ENCODE results near the gene RIC1. TPM values are rescaled to one million over a fixed set of nuclear protein-coding genes. Genes with fewer than 3 reads are reported as not detected.
"Not testable (repeated sequence)": the region's sequence is repeated elsewhere in the genome, so short reads cannot be mapped to it uniquely, and the experiment has no call there.

The RIC1 gene
- total RNA-seq, 1 experiment from 2014 or later, result 11.4 TPM

DNA sequence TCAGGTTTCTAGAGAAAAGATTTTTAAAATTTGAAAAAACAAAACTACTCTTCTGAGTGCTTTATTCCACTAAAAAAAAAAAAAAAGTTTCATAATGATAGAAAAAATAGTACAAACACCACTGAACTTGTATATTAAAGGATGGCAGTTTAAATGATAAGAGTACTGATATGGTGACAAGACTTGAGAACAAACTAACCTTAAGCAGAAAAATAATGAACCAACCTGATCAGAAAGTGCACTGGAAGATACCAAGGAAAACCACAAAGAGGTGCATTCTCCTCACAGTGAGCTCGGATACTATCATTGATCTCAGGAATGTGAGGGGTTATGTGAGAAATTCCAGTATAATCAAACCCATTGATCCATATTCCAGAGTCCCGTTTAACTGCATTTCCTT, 169.7 kb downstream of the RIC1 start:
- Mint-ChIP-seq H3K27ac (ENCODE audit: unreplicated experiment) (no peak overlapping the region), H3K27me3 (ENCODE audit: unreplicated experiment) (no peaks in the 10 kb centered on the region), H3K4me1 (ENCODE audit: low read depth, unreplicated experiment) (no peaks in the 10 kb centered on the region), H3K36me3 (ENCODE audit: insufficient read depth, unreplicated experiment) (no peaks in the 10 kb centered on the region), H3K9me3 (ENCODE audit: low read depth, unreplicated experiment) (no peaks in the 10 kb centered on the region), H3K4me3 (ENCODE audit: low read depth, unreplicated experiment) (no peak overlapping the region)
- intact Hi-C loops (cut with micrococcal nuclease; ENCODE audit: unreplicated experiment), result loop anchor here (5.0 kb wide), 1 partner anchor 99 kb away; no protein-coding TSS in a partner anchor
- DNase-seq, result no peak
- BruUV-seq (replicated peaks), result no TSS peak
- TF ChIP-seq, protein P1, sequence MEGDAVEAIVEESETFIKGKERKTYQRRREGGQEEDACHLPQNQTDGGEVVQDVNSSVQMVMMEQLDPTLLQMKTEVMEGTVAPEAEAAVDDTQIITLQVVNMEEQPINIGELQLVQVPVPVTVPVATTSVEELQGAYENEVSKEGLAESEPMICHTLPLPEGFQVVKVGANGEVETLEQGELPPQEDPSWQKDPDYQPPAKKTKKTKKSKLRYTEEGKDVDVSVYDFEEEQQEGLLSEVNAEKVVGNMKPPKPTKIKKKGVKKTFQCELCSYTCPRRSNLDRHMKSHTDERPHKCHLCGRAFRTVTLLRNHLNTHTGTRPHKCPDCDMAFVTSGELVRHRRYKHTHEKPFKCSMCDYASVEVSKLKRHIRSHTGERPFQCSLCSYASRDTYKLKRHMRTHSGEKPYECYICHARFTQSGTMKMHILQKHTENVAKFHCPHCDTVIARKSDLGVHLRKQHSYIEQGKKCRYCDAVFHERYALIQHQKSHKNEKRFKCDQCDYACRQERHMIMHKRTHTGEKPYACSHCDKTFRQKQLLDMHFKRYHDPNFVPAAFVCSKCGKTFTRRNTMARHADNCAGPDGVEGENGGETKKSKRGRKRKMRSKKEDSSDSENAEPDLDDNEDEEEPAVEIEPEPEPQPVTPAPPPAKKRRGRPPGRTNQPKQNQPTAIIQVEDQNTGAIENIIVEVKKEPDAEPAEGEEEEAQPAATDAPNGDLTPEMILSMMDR (IDR thresholded peaks at IDR 0.05; ENCODE audit: unreplicated experiment), result no peak
- CTCF ChIA-PET, result interaction anchor here (0.7 to 2.2 kb wide), 9 partner anchors 18 to 256 kb away, joined by 3 to 20 read pairs (median 3); partner anchors contain the start of genes ERMP1 and RANBP6

DNA sequence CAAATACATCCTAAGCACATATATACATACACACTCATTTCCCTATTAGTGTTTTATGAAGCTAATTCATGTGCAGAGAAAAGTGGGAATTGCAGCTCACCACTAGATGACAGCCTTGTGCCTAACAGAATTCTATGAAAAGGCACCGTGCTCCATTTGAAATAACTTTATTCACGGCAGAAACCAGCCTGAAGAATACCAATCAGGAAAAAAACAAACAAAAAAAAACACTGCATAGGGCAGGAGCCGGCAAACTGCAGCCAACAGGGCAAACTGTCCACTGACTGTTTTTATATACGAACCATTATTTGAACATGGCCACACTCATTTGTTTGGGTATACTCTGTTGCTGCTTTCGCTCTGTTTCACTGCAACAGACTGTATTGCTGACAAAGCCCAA, 170.4 kb downstream of the RIC1 start:
- TF ChIP-seq, protein P1 (IDR thresholded peaks at IDR 0.05; ENCODE audit: unreplicated experiment), result peak; percentile 39
- H3K9me3 Mint-ChIP-seq (ENCODE audit: low read depth, unreplicated experiment), result no peaks in the 10 kb centered on the region
- peak; percentile 12 for DNase-seq
- no TSS peak for BruUV-seq (replicated peaks)
- no peak overlapping the region for H3K4me3 Mint-ChIP-seq (ENCODE audit: low read depth, unreplicated experiment)
- H3K27me3 Mint-ChIP-seq (ENCODE audit: unreplicated experiment), result no peaks in the 10 kb centered on the region
- no peaks in the 10 kb centered on the region for H3K4me1 Mint-ChIP-seq (ENCODE audit: low read depth, unreplicated experiment)
- intact Hi-C loops (cut with micrococcal nuclease; ENCODE audit: unreplicated experiment), result loop anchor here (5.0 kb wide), 1 partner anchor 98 kb away; no protein-coding TSS in a partner anchor
- no peak overlapping the region for H3K27ac Mint-ChIP-seq (ENCODE audit: unreplicated experiment)
- CTCF ChIA-PET, result interaction anchor here (0.7 to 2.2 kb wide), 9 partner anchors 19 to 255 kb away, joined by 3 to 20 read pairs (median 3); partner anchors contain the start of genes ERMP1 and RANBP6
- no peaks in the 10 kb centered on the region for H3K36me3 Mint-ChIP-seq (ENCODE audit: insufficient read depth, unreplicated experiment)

DNA sequence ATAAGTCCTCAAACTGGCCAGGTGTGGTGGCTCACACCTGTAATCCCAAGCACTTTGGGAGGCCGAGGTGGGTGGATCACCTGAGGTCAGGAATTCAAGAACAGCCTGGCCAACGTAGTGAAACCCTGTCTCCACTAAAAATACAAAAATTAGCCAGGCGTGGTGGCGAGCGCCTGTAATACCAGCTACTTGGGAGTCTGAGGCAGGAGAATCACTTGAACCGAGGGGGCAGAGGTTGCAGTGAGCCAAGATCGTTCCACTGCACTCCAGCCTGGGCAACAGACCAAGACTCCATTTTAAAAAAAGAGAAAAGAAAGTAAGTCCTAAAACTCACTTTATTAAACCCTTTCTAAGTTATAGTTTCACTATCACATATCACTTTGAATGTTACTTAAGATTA, 171.5 kb downstream of the RIC1 start:
- H3K9me3 Mint-ChIP-seq (ENCODE audit: low read depth, unreplicated experiment); H3K36me3 Mint-ChIP-seq (ENCODE audit: insufficient read depth, unreplicated experiment); H3K27me3 Mint-ChIP-seq (ENCODE audit: unreplicated experiment); DNase-seq; H3K27ac Mint-ChIP-seq (ENCODE audit: unreplicated experiment); H3K4me1 Mint-ChIP-seq (ENCODE audit: low read depth, unreplicated experiment); BruUV-seq (replicated peaks); H3K4me3 Mint-ChIP-seq (ENCODE audit: low read depth, unreplicated experiment): not testable (repeated sequence)
- intact Hi-C loops (cut with micrococcal nuclease; ENCODE audit: unreplicated experiment), result loop anchor here (2.0 to 5.0 kb wide), 2 partner anchors 32 to 252 kb away; partner anchors contain the start of gene ERMP1
- CTCF ChIA-PET, result interaction anchor here (1.0 kb wide), 1 partner anchor 79 kb away, joined by 3 read pairs; no protein-coding TSS in a partner anchor

DNA sequence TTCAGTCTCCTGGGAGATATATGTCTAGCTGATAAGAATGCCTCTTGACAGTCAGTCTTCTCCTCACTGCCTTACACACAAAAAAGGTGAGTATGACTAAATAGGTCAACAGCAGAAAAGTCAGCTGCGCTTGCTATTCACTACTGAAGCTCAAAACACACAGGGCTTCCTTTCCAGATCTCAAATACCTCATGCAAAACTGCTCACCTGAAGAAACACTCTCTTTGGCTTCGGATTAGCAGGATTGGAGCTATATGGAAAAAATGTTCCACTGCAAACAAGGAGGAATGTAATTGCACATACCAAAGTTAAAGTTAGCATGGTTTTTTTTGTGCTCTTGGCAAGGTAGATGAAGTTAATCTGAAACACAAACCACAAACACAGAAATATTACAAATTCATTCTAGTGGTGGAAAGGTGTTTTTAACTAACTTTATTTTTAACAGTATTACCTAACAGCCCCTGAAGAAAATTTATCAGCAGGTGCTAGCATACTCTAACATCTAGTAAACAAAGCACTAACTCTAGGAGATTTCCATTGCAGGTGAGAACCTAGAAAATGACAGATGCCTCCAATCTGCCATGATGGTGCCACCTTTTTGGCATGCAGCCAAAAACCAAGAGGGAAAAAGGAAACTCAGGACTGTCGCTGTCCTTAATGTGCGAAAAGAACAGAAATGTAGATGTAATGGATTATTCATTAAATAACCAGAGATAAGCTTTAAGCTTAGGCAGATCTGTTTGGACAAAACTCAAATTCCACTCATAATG, 172.2 kb downstream of the RIC1 start:
- intact Hi-C loops (cut with micrococcal nuclease; ENCODE audit: unreplicated experiment), result loop anchor here (2.0 to 5.0 kb wide), 2 partner anchors 32 to 251 kb away; partner anchors contain the start of gene ERMP1

More for the DNA sequence above, 172.2 kb downstream of the RIC1 start:
- Mint-ChIP-seq H3K9me3 (ENCODE audit: low read depth, unreplicated experiment) (no peaks in the 10 kb centered on the region), H3K4me3 (ENCODE audit: low read depth, unreplicated experiment) (no peak overlapping the region), H3K4me1 (ENCODE audit: low read depth, unreplicated experiment) (no peaks in the 10 kb centered on the region), H3K27me3 (ENCODE audit: unreplicated experiment) (no peaks in the 10 kb centered on the region), H3K36me3 (ENCODE audit: insufficient read depth, unreplicated experiment) (no peaks in the 10 kb centered on the region), H3K27ac (ENCODE audit: unreplicated experiment) (no peak overlapping the region)
- BruUV-seq (replicated peaks), result no TSS peak
- TF ChIP-seq, protein P1 (IDR thresholded peaks at IDR 0.05; ENCODE audit: unreplicated experiment), result no peak
- CTCF ChIA-PET, result interaction anchor here (1.0 kb wide), 1 partner anchor 78 kb away, joined by 3 read pairs; no protein-coding TSS in a partner anchor
- peak; percentile 34 for DNase-seq
